ENCODE data around the gene PTCD1.
"Not testable (repeated sequence)": the region's sequence is repeated elsewhere in the genome, so short reads cannot be mapped to it uniquely, and the experiment has no call there.

PTCD1 gene

GRCh38 chr7:99387239-99387635 is 51.4 kb downstream of the PTCD1 start:
- not testable (repeated sequence) for DNase-seq (ENCODE audit: low read depth)

- no peak for DNase-seq (ENCODE audit: low read depth)
Observed at GRCh38 chr7:99386584-99387238, 51.9 kb downstream of the PTCD1 start.

- no peak for DNase-seq (ENCODE audit: low read depth)
Observed at GRCh38 chr7:99385564-99385963, 53.0 kb downstream of the PTCD1 start.

GRCh38 chr7:99384523-99384922 is 54.1 kb downstream of the PTCD1 start:
- no peak for DNase-seq (ENCODE audit: low read depth)

GRCh38 chr7:99383791-99384370 is 54.7 kb downstream of the PTCD1 start:
- no peak for DNase-seq (ENCODE audit: low read depth)

GRCh38 chr7:99383203-99383602 is 55.4 kb downstream of the PTCD1 start:
- no peak for DNase-seq (ENCODE audit: low read depth)

GRCh38 chr7:99381664-99382075 is 56.9 kb downstream of the PTCD1 start:
- DNase-seq (ENCODE audit: low read depth) = no peak

- DNase-seq (ENCODE audit: low read depth) = peak; percentile 82
Observed at GRCh38 chr7:99380823-99381663, 57.6 kb downstream of the PTCD1 start.

- DNase-seq (ENCODE audit: low read depth) = no peak
Observed at GRCh38 chr7:99380032-99380822, 58.4 kb downstream of the PTCD1 start.

- not testable (repeated sequence) for DNase-seq (ENCODE audit: low read depth)
Observed at GRCh38 chr7:99379693-99380031, 58.9 kb downstream of the PTCD1 start.

GRCh38 chr7:99379043-99379577 is 59.5 kb downstream of the PTCD1 start:
- no peak for DNase-seq (ENCODE audit: low read depth)

GRCh38 chr7:99375070-99375807 is 63.4 kb downstream of the PTCD1 start:
- DNase-seq (ENCODE audit: low read depth) = peak; percentile 53

GRCh38 chr7:99374111-99375064 is 64.2 kb downstream of the PTCD1 start, which contains the start of gene ARPC1B:
ARPC1B (plus strand) TSS chr7:99374730; CDS start chr7:99385715, 10,985 bp downstream.
- peak; percentile 85 for DNase-seq (ENCODE audit: low read depth)

GRCh38 chr7:99373091-99374066 is 65.2 kb downstream of the PTCD1 start:
- no peak for DNase-seq (ENCODE audit: low read depth)

- no peak for DNase-seq (ENCODE audit: low read depth)
Observed at GRCh38 chr7:99372275-99373090, 66.1 kb downstream of the PTCD1 start.

GRCh38 chr7:99371376-99371920 is 67.2 kb downstream of the PTCD1 start:
- no peak for DNase-seq (ENCODE audit: low read depth)

GRCh38 chr7:99369767-99370391 is 68.7 kb downstream of the PTCD1 start:
- no peak for DNase-seq (ENCODE audit: low read depth)
